Bronchial epithelial cell (primary cell): ENCODE measurements around the gene GRK1. TPM values are rescaled to one million over a fixed set of nuclear protein-coding genes. Genes with fewer than 3 reads are reported as not detected.

Source experiments
- DNase-seq: peaks from one replicate; pipeline ENCODE4 v3.0.0-alpha.2; 2010; ENCODE audit warnings: low read depth
- FAIRE-seq: peaks from 2 replicates; lab custom pipeline; 2011; peaks lifted over from hg19 to GRCh38; lab: Jason Lieb, UNC
- H3K27me3 ChIP-seq: 2 replicates; pipeline ENCODE4 v1.5.1; 2011; ENCODE audit warnings: low read length; ENCODE audit not compliant: control insufficient read depth, insufficient read depth
- H3K36me3 ChIP-seq: 2 replicates; pipeline ENCODE4 v1.5.1; 2011; ENCODE audit warnings: low read length; ENCODE audit not compliant: control insufficient read depth, insufficient read depth
- H3K4me3 ChIP-seq: 2 replicates; pipeline ENCODE4 v1.5.1; 2011; ENCODE audit warnings: mild to moderate bottlenecking, low read depth, low read length, control low read depth
- total RNA-seq: library from RNA; depleted of rRNA; stranded (reverse); fragments of >200 nt; gene quantifications from 2 replicates; pipeline ENCODE4 v1.2.1, GENCODE V29; 2014
- TF ChIP-seq, protein P1 (sequence below): IDR thresholded peaks from 2 replicates; pipeline ENCODE4 v1.5.1; 2011; ENCODE audit warnings: mild to moderate bottlenecking, moderate library complexity, low read length, control low read depth, inconsistent platforms; ENCODE audit not compliant: insufficient read depth, severe bottlenecking

The GRK1 gene
- not detected in 2 replicates for total RNA-seq

GRCh38 chr13:113666951-113667701 is at the start of gene GRK1:
Gene GRK1 (plus strand): TSS chr13:113667219. CDS start chr13:113667387, 168 bp downstream.
- TF ChIP-seq, protein P1, sequence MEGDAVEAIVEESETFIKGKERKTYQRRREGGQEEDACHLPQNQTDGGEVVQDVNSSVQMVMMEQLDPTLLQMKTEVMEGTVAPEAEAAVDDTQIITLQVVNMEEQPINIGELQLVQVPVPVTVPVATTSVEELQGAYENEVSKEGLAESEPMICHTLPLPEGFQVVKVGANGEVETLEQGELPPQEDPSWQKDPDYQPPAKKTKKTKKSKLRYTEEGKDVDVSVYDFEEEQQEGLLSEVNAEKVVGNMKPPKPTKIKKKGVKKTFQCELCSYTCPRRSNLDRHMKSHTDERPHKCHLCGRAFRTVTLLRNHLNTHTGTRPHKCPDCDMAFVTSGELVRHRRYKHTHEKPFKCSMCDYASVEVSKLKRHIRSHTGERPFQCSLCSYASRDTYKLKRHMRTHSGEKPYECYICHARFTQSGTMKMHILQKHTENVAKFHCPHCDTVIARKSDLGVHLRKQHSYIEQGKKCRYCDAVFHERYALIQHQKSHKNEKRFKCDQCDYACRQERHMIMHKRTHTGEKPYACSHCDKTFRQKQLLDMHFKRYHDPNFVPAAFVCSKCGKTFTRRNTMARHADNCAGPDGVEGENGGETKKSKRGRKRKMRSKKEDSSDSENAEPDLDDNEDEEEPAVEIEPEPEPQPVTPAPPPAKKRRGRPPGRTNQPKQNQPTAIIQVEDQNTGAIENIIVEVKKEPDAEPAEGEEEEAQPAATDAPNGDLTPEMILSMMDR = no peak
- FAIRE-seq (no peak), DNase-seq (no peak)
- no peaks in the 10 kb centered on the region for H3K36me3 ChIP-seq
- peaks cover 4% of the 10 kb centered on the region for H3K27me3 ChIP-seq
- H3K4me3 ChIP-seq = no peak within 1 kb of the TSS

GRCh38 chr13:113617961-113618360 is 49.1 kb upstream of the GRK1 start:
- TF ChIP-seq, protein P1 = no peak
- Histone ChIP-seq H3K36me3 (peaks cover 13% of the 10 kb centered on the region), H3K4me3 (no peak overlapping the region), H3K27me3 (no peaks in the 10 kb centered on the region)
- DNase-seq (no peak), FAIRE-seq (no peak)

GRCh38 chr13:113618455-113618854 is 48.6 kb upstream of the GRK1 start:
- TF ChIP-seq, protein P1 = no peak
- Histone ChIP-seq H3K27me3 (no peaks in the 10 kb centered on the region), H3K36me3 (peaks cover 15% of the 10 kb centered on the region), H3K4me3 (no peak overlapping the region)
- DNase-seq = no peak
- no peak for FAIRE-seq

DNA sequence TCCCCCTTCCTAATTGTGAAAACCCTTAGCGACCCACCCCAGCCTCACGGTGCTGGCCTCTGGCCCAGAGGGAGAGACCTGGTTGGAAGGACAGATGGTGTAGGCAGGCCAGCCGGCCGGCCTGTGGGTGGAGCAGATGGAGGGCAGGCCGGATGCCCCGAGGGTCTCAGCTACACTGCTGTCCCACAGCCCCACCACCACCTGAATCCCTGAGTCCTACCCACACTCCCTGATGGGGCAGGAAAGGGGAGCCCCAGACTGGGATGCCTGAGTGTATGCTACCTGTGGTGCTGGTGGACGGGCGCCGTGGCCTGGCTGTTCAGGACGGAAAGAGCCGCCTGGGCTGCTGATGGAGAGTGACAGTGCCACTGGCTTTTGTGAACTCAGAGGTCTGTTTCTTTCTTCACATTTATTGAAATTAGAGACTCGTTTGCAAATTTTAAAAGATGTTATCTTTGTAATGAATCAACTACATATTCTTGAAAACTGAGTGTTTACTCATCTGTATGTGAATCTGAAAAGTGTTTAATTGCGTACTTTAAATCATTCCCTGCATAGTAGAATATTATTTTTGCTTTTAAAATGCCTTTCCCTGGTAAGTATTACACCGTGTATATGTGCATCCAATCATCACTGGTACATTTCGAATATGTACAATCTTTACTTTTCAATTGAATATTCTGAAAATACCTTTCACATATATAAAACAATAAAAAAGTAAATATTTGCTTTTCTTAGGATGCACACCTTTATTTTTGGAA is 46.8 kb upstream of the GRK1 start:
- TF ChIP-seq, protein P1 = no peak
- H3K4me3 ChIP-seq = no peak overlapping the region
- FAIRE-seq = no peak
- peaks cover 15% of the 10 kb centered on the region for H3K36me3 ChIP-seq
- no peaks in the 10 kb centered on the region for H3K27me3 ChIP-seq
- no peak for DNase-seq

GRCh38 chr13:113621046-113621445 is 46.0 kb upstream of the GRK1 start:
- DNase-seq (no peak), FAIRE-seq (no peak)
- H3K27me3 ChIP-seq = no peaks in the 10 kb centered on the region
- peaks cover 14% of the 10 kb centered on the region for H3K36me3 ChIP-seq
- H3K4me3 ChIP-seq = no peak overlapping the region
- TF ChIP-seq, protein P1 = no peak
